Measurements from ENCODE around the gene PI4KA. TPM values are rescaled to one million over a fixed set of nuclear protein-coding genes. Genes with fewer than 3 reads are reported as not detected.

Gene PI4KA
- total and polyA plus RNA-seq, 4 donors, result 35.4 to 107 (median 50.3) TPM

- H3K4me3 ChIP-seq, result no peak overlapping the region
- no peaks in the 10 kb centered on the region for H3K4me1 ChIP-seq (ENCODE audit: control insufficient read depth in 5 of 5, insufficient read depth in 5 of 5, low read length in 5 of 5)
- no peak for ATAC-seq (ENCODE audit: insufficient read depth, low FRiP score)
- no peaks in the 10 kb centered on the region for H3K27me3 ChIP-seq (ENCODE audit: control insufficient read depth in 3 of 3, insufficient read depth in 3 of 3, low read length in 2 of 3)
- H3K36me3 ChIP-seq (ENCODE audit: control insufficient read depth in 4 of 4, insufficient read depth in 4 of 4, low read length in 4 of 4), result peaks cover 4 to 32% (median 11%) of the 10 kb centered on the region in 4 donors
- H3K27ac ChIP-seq (ENCODE audit: low read depth in 1 of 2, low read length in 1 of 2), result no peak overlapping the region
- no peak for DNase-seq
- 88 to 94% methylated on average over 9 of the region's 9 CpGs for WGBS, 2 donors
- no peak for TF ChIP-seq CTCF (IDR thresholded peaks at IDR 0.05; ENCODE audit: control extremely low read depth, extremely low read depth)
- H3K9me3 ChIP-seq (ENCODE audit: control insufficient read depth in 4 of 4, insufficient read depth in 3 of 4, low read length in 3 of 4), result no peaks in the 10 kb centered on the region
- no peak overlapping the region for H3K9ac ChIP-seq (ENCODE audit: insufficient read depth in 1 of 2, low read length in 2 of 2)
Observed at GRCh38 chr22:20881869-20882815, 23.5 kb upstream of the PI4KA start.

- H3K9ac ChIP-seq (ENCODE audit: insufficient read depth in 1 of 2, low read length in 2 of 2), result no peak overlapping the region
- H3K27ac ChIP-seq (ENCODE audit: low read depth in 1 of 2, low read length in 1 of 2), result no peak overlapping the region
- no peaks in the 10 kb centered on the region for H3K9me3 ChIP-seq (ENCODE audit: control insufficient read depth in 4 of 4, insufficient read depth in 3 of 4, low read length in 3 of 4)
- WGBS, 2 donors, result 83 to 91% methylated on average over 5 of the region's 5 CpGs
- peaks cover 9 to 32% (median 11%) of the 10 kb centered on the region in 4 donors for H3K36me3 ChIP-seq (ENCODE audit: control insufficient read depth in 4 of 4, insufficient read depth in 4 of 4, low read length in 4 of 4)
- no peaks in the 10 kb centered on the region for H3K4me1 ChIP-seq (ENCODE audit: control insufficient read depth in 5 of 5, insufficient read depth in 5 of 5, low read length in 5 of 5)
- no peak for TF ChIP-seq CTCF (IDR thresholded peaks at IDR 0.05; ENCODE audit: control extremely low read depth, extremely low read depth)
- ATAC-seq (ENCODE audit: insufficient read depth, low FRiP score) (no peak), DNase-seq (no peak)
- no peaks in the 10 kb centered on the region for H3K27me3 ChIP-seq (ENCODE audit: control insufficient read depth in 3 of 3, insufficient read depth in 3 of 3, low read length in 2 of 3)
- no peak overlapping the region for H3K4me3 ChIP-seq
Observed at GRCh38 chr22:20881231-20881630, 22.6 kb upstream of the PI4KA start.

GRCh38 chr22:20877715-20878114, 19.1 kb upstream of the PI4KA start:
- Histone ChIP-seq H3K27ac (ENCODE audit: low read depth in 1 of 2, low read length in 1 of 2) (no peak overlapping the region), H3K36me3 (ENCODE audit: control insufficient read depth in 4 of 4, insufficient read depth in 4 of 4, low read length in 4 of 4) (peaks cover 10 to 25% (median 12%) of the 10 kb centered on the region in 4 donors), H3K4me1 (ENCODE audit: control insufficient read depth in 5 of 5, insufficient read depth in 5 of 5, low read length in 5 of 5) (no peaks in the 10 kb centered on the region), H3K27me3 (ENCODE audit: control insufficient read depth in 3 of 3, insufficient read depth in 3 of 3, low read length in 2 of 3) (no peaks in the 10 kb centered on the region), H3K9me3 (ENCODE audit: control insufficient read depth in 4 of 4, insufficient read depth in 3 of 4, low read length in 3 of 4) (no peaks in the 10 kb centered on the region), H3K4me3 (no peak overlapping the region), H3K9ac (ENCODE audit: insufficient read depth in 1 of 2, low read length in 2 of 2) (no peak overlapping the region)
- DNase-seq (no peak), ATAC-seq (ENCODE audit: insufficient read depth, low FRiP score) (no peak)
- no peak for TF ChIP-seq CTCF (IDR thresholded peaks at IDR 0.05; ENCODE audit: control extremely low read depth, extremely low read depth)
- WGBS, 2 donors, result 96% methylated on average over 3 of the region's 3 CpGs

Data from lung (tissue), 12 donors.